ENCODE results near the gene FAM240A. TPM values are rescaled to one million over a fixed set of nuclear protein-coding genes. Genes with fewer than 3 reads are reported as not detected.

The FAM240A gene
- not detected in 2 replicates for total RNA-seq

DNA sequence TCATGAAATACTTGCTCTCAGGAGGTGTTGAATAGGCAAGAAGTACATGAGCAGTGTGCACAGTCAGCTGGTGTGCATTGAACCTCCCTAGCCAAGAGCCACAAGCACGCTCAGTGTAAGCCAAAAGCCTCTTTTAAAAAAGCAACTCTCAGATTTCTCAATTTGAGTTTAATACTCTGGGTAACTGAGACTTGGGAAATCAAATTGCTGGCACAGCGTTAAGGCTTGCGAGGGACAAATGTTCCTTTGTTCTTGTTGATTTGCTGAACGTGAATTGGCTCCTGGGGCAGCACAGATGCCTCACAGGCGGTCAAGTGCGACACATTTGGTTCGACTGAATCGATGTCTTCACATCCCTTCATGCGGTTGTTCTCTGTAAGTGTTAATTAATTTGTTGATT lies at the start of gene FAM240A:
Gene FAM240A, plus strand, starts transcription at position 202 of the 400 bp plus-strand sequence. Its CDS starts 159 bp downstream, at position 361.

GRCh38 chr3:46566040-46566641 lies 46.2 kb upstream of the FAM240A start, which contains the start of gene LRRC2:
Gene LRRC2 (minus strand): TSS chr3:46566302. CDS start chr3:46551591, 14,711 bp downstream.

Other genes with a start within 250 kb of the FAM240A start
- not detected in 2 replicates for gene CCR5, start 241.6 kb upstream of the FAM240A start, total RNA-seq
- 0.39 TPM in 1 of 2 replicates, not detected in the other for gene CCRL2, start 205.3 kb upstream of the FAM240A start, total RNA-seq
- not detected in 2 replicates for gene LTF, start 147.6 kb upstream of the FAM240A start, total RNA-seq
- not detected in 2 replicates for gene RTP3, start 114.5 kb upstream of the FAM240A start, total RNA-seq
- gene LRRC2, start 46.2 kb upstream of the FAM240A start, total RNA-seq: 0.65 and 2.2 TPM in 2 replicates
- gene ALS2CL, start 81.2 kb downstream of the FAM240A start, total RNA-seq: 2.1 and 44.2 TPM in 2 replicates
- gene TMIE, start 88.9 kb downstream of the FAM240A start, total RNA-seq: 7.3 TPM in 1 of 2 replicates, not detected in the other
- gene PRSS50, start 105.3 kb downstream of the FAM240A start, total RNA-seq: not detected in 2 replicates

Data from epithelial cell of alveolus of lung (primary cell).